Ishikawa (cell line): ENCODE measurements around the gene SLC2A1.

Experiments
- CEBPB ChIP-seq: IDR thresholded peaks from 2 replicates; pipeline ENCODE4 v1.6.1; 2012
- CREB1 ChIP-seq: IDR thresholded peaks from 2 replicates; pipeline ENCODE4 v1.6.1; 2012; ENCODE audit warnings: low read depth
- EP300 ChIP-seq: IDR thresholded peaks from 2 replicates; pipeline ENCODE4 v1.6.1; 2012; ENCODE audit warnings: borderline replicate concordance
- RAD21 ChIP-seq: IDR thresholded peaks from 2 replicates; pipeline ENCODE4 v1.6.1; 2012; ENCODE audit warnings: low read depth
- TAF1 ChIP-seq: IDR thresholded peaks from 2 replicates; pipeline ENCODE4 v1.6.1; 2012; ENCODE audit warnings: low read depth, mild to moderate bottlenecking

DNA sequence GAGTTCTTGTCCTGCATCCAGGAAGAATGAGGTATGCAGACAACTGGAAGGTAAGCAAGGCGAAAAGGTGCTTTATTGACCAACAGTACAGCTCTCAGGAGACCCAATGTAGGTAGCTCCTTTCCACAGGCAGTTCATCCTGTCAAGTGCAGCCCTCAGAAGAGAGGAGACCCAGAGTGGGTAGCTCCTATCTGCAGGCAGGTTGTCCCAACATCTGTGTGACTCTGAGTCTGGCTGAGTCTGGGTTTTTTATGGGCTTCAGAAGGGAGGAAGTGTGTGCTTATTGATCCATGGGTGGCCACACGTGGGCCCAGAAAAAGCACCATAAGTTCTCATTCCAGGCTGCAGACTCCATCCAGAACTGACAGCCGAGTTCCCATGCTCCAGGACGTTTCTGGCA is 78.3 kb downstream of the SLC2A1 start:
- TF ChIP-seq TAF1 (no peak), EP300 (no peak), RAD21 (no peak), CREB1 (no peak), CEBPB (no peak)
